GM23338 (cell line): ENCODE data around the gene CLEC11A. TPM values are rescaled to one million over a fixed set of nuclear protein-coding genes. Genes with fewer than 3 reads are reported as not detected.
"Not testable (repeated sequence)": the region's sequence is repeated elsewhere in the genome, so short reads cannot be mapped to it uniquely, and the experiment has no call there.

Source experiments
- ATAC-seq: fragments of 200-7000 bp; cut with Tn5 transposase; 3 replicates; pipeline ENCODE4 v1.9.1; 2020
- DNase-seq: peaks from one replicate; pipeline ENCODE4 v3.0.0-alpha.2; 2015; ENCODE audit warnings: low spot score
- H2AFZ ChIP-seq: fragments of 200-600 bp; sonication (generic); 2 replicates; pipeline ENCODE4 v1.8.0; 2016; ENCODE audit warnings: antibody characterized with exemption, mild to moderate bottlenecking, moderate library complexity
- H3F3A ChIP-seq: fragments of 200-600 bp; sonication (generic); replicated peaks from 2 replicates; pipeline ENCODE4 v1.8.0; 2017; ENCODE audit warnings: antibody characterized with exemption, mixed run types, low read depth
- H3K27ac ChIP-seq: fragments of 200-600 bp; sonication (generic); 2 replicates; pipeline ENCODE4 v1.6.1; 2016; ENCODE audit warnings: low read depth
- H3K27me3 ChIP-seq: fragments of 200-600 bp; sonication (generic); 2 replicates; pipeline ENCODE4 v1.8.0; 2016; ENCODE audit warnings: mild to moderate bottlenecking, mixed run types, moderate library complexity; ENCODE audit not compliant: insufficient read depth
- H3K36me3 ChIP-seq: fragments of 200-600 bp; sonication (generic); 2 replicates; pipeline ENCODE4 v1.8.0; 2016; ENCODE audit warnings: mild to moderate bottlenecking; ENCODE audit not compliant: insufficient read depth
- H3K4me1 ChIP-seq: fragments of 200-600 bp; sonication (generic); 2 replicates; pipeline ENCODE4 v1.8.0; 2016; ENCODE audit warnings: mild to moderate bottlenecking, moderate library complexity; ENCODE audit not compliant: insufficient read depth
- H3K4me2 ChIP-seq: fragments of 200-600 bp; sonication (generic); 2 replicates; pipeline ENCODE4 v1.7.1; 2017; ENCODE audit warnings: mixed run types
- H3K4me3 ChIP-seq: fragments of 200-600 bp; sonication (generic); 2 replicates; pipeline ENCODE4 v1.6.1; 2016; ENCODE audit warnings: mixed run types
- H3K79me2 ChIP-seq: fragments of 200-600 bp; sonication (generic); replicated peaks from 2 replicates; pipeline ENCODE4 v1.8.0; 2017; ENCODE audit warnings: mild to moderate bottlenecking; ENCODE audit not compliant: insufficient read depth
- H3K9me2 ChIP-seq: fragments of 200-600 bp; sonication (generic); 2 replicates; pipeline ENCODE4 v1.8.0; 2017; ENCODE audit not compliant: insufficient read depth
- H4K20me1 ChIP-seq: fragments of 200-600 bp; sonication (generic); replicated peaks from 2 replicates; pipeline ENCODE4 v1.8.0; 2017; ENCODE audit warnings: mild to moderate bottlenecking; ENCODE audit not compliant: insufficient read depth
- H3K27ac Mint-ChIP-seq: 2 replicates; pipeline ENCODE4 v1.8.0; 2020; ENCODE audit warnings: inconsistent platforms, mild to moderate bottlenecking, moderate library complexity, mixed read lengths
- H3K27me3 Mint-ChIP-seq: 3 replicates; pipeline ENCODE4 v1.8.0; 2022; ENCODE audit warnings: low read depth, mild to moderate bottlenecking, moderate library complexity, mixed read lengths, inconsistent platforms; ENCODE audit not compliant: insufficient read depth, poor library complexity
- H3K36me3 Mint-ChIP-seq: 3 replicates; pipeline ENCODE4 v1.8.0; 2021; ENCODE audit warnings: low read depth, mild to moderate bottlenecking, inconsistent platforms, moderate library complexity, mixed read lengths
- H3K4me1 Mint-ChIP-seq: 3 replicates; pipeline ENCODE4 v1.8.0; 2020; ENCODE audit warnings: mild to moderate bottlenecking, inconsistent platforms, mixed read lengths
- H3K4me3 Mint-ChIP-seq: 3 replicates; pipeline ENCODE4 v1.8.0; 2021; ENCODE audit warnings: moderate library complexity, mild to moderate bottlenecking, inconsistent platforms, mixed read lengths
- H3K9me3 Mint-ChIP-seq: 3 replicates; pipeline ENCODE4 v1.8.0; 2020; ENCODE audit warnings: moderate library complexity, mild to moderate bottlenecking, inconsistent platforms, mixed read lengths
- CTCF ChIP-seq, 2 experiments: fragments of 200-600 bp in 1 of 2; sonication (generic) in 1 of 2; conservative IDR thresholded peaks; 2 replicates each; pipeline versions ENCODE4 v1.5.1 to v1.6.1; 2016 to 2017; ENCODE audit warnings: antibody characterized with exemption in 2 of 2, low read depth in 2 of 2, mild to moderate bottlenecking in 2 of 2, moderate library complexity in 1 of 2
- ETS1 ChIP-seq: IDR thresholded peaks from 2 replicates; pipeline ENCODE4 v1.6.1; 2016; ENCODE audit warnings: antibody characterized with exemption
- EZH2phosphoT487 ChIP-seq: fragments of 200-600 bp; sonication (generic); IDR thresholded peaks from one replicate; pipeline ENCODE4 v1.8.1; 2018; ENCODE audit warnings: antibody characterized with exemption; ENCODE audit not compliant: unreplicated experiment
- JUNB ChIP-seq: IDR thresholded peaks from one replicate; pipeline ENCODE4 v1.6.1; 2016; ENCODE audit warnings: antibody characterized with exemption; ENCODE audit not compliant: unreplicated experiment
- NANOG ChIP-seq: IDR thresholded peaks from 2 replicates; pipeline ENCODE4 v1.6.1; 2016; ENCODE audit warnings: antibody characterized with exemption, borderline replicate concordance
- POLR2AphosphoS5 ChIP-seq: IDR thresholded peaks from 2 replicates; pipeline ENCODE4 v1.6.1; 2016; ENCODE audit warnings: antibody characterized with exemption, low read depth
- REST ChIP-seq: IDR thresholded peaks from one replicate; pipeline ENCODE4 v1.6.1; 2018; ENCODE audit warnings: antibody characterized with exemption; ENCODE audit not compliant: unreplicated experiment
- STAT1 ChIP-seq: IDR thresholded peaks from one replicate; pipeline ENCODE4 v1.6.1; 2016; ENCODE audit warnings: antibody characterized with exemption; ENCODE audit not compliant: unreplicated experiment
- ZNF114 ChIP-seq: fragments of 250-450 bp; sonication (Bioruptor Pico); IDR thresholded peaks from 2 replicates; pipeline ENCODE4 v1.5.0; 2020; ENCODE audit warnings: mild to moderate bottlenecking, moderate library complexity
- ZNF331 ChIP-seq: fragments of 250-450 bp; sonication (Bioruptor Pico); IDR thresholded peaks from 2 replicates; pipeline ENCODE4 v1.5.0; 2020; ENCODE audit warnings: low read depth, mild to moderate bottlenecking, moderate library complexity
- polyA plus RNA-seq: library from polyadenylated mRNA; unstranded; fragments of >200 nt; fragmentation: Nextera tagmentation; extraction: Ambion mirVana; gene quantifications from 2 replicates; pipeline ENCODE4 v1.2.1, GENCODE V29; 2016
- total RNA-seq: library from RNA; depleted of rRNA; stranded (reverse); fragments of >200 nt; shearing (Covaris generic); gene quantifications from 2 replicates; pipeline ENCODE4 v1.2.3, GENCODE V29; 2014

CLEC11A gene
- total and polyA plus RNA-seq, 2 experiments from 2014 or later = 8.0 to 15.5 TPM

GRCh38 chr19:50750010-50750409 is 26.8 kb downstream of the CLEC11A start (continued):
- no peak for TF ChIP-seq ETS1
- TF ChIP-seq POLR2AphosphoS5 = no peak
- no peak for TF ChIP-seq ZNF114 (CRISPR knock-in tag)
- TF ChIP-seq STAT1 = no peak
- TF ChIP-seq CTCF (conservative IDR thresholded peaks at IDR 0.05; ENCODE audit: low read depth in 2 of 2) = no peak
- no peak for TF ChIP-seq ZNF331
- TF ChIP-seq JUNB = no peak
- no peak for TF ChIP-seq EZH2phosphoT487

GRCh38 chr19:50753879-50754278 is 30.7 kb downstream of the CLEC11A start:
- H3K9me2 ChIP-seq = no peaks in the 10 kb centered on the region
- no peaks in the 10 kb centered on the region for H3F3A ChIP-seq
- Mint-ChIP-seq H3K4me3 (no peak overlapping the region), H3K27ac (no peak overlapping the region), H3K36me3 (peaks cover 28% of the 10 kb centered on the region), H3K4me1 (no peaks in the 10 kb centered on the region), H3K27me3 (peaks cover 7% of the 10 kb centered on the region), H3K9me3 (peaks cover 91% of the 10 kb centered on the region)
- no peak for DNase-seq
- no peak overlapping the region for H3K4me2 ChIP-seq
- no peak overlapping the region for H2AFZ ChIP-seq
- H3K4me1 ChIP-seq = no peaks in the 10 kb centered on the region
- H3K27me3 ChIP-seq = no peaks in the 10 kb centered on the region
- ATAC-seq = no peak
- H4K20me1 ChIP-seq = no peaks in the 10 kb centered on the region
- H3K4me3 ChIP-seq = no peak overlapping the region
- no peak overlapping the region for H3K27ac ChIP-seq
- H3K36me3 ChIP-seq = no peaks in the 10 kb centered on the region
- TF ChIP-seq POLR2AphosphoS5 (no peak), JUNB (no peak), EZH2phosphoT487 (no peak), NANOG (no peak), REST (no peak)
- H3K79me2 ChIP-seq = no peaks in the 10 kb centered on the region

GRCh38 chr19:50756244-50756643 is 33.1 kb downstream of the CLEC11A start:
- H3K4me3 Mint-ChIP-seq, H3K27ac Mint-ChIP-seq, ATAC-seq: not testable (repeated sequence)

GRCh38 chr19:50757624-50758023 is 34.5 kb downstream of the CLEC11A start:
- not testable (repeated sequence) for ATAC-seq, H3K36me3 ChIP-seq, H3K4me3 Mint-ChIP-seq, H3K27me3 Mint-ChIP-seq, H3K79me2 ChIP-seq, H3K27ac Mint-ChIP-seq, H3K9me2 ChIP-seq, H4K20me1 ChIP-seq, H3K27me3 ChIP-seq, H3K27ac ChIP-seq, H3K4me1 ChIP-seq, H3K4me1 Mint-ChIP-seq, H3K4me2 ChIP-seq, H2AFZ ChIP-seq, H3K4me3 ChIP-seq, DNase-seq, H3F3A ChIP-seq
- peaks cover 98% of the 10 kb centered on the region for H3K9me3 Mint-ChIP-seq
- peaks cover 41% of the 10 kb centered on the region for H3K36me3 Mint-ChIP-seq

More at GRCh38 chr19:50756244-50756643, 33.1 kb downstream of the CLEC11A start:
- H2AFZ ChIP-seq, H3F3A ChIP-seq, H3K4me3 ChIP-seq, H3K36me3 ChIP-seq, H3K27me3 ChIP-seq, H3K4me1 ChIP-seq, H3K4me2 ChIP-seq, H3K4me1 Mint-ChIP-seq, H3K27ac ChIP-seq, H4K20me1 ChIP-seq, DNase-seq, H3K9me2 ChIP-seq, H3K27me3 Mint-ChIP-seq, H3K79me2 ChIP-seq: not testable (repeated sequence)
- Mint-ChIP-seq H3K36me3 (peaks cover 40% of the 10 kb centered on the region), H3K9me3 (peaks cover 96% of the 10 kb centered on the region)
